ENCODE results near the gene BCL3.
A peak's percentile ranks its signal among the peaks of the same experiment; 100 is the strongest.

The BCL3 gene

DNA sequence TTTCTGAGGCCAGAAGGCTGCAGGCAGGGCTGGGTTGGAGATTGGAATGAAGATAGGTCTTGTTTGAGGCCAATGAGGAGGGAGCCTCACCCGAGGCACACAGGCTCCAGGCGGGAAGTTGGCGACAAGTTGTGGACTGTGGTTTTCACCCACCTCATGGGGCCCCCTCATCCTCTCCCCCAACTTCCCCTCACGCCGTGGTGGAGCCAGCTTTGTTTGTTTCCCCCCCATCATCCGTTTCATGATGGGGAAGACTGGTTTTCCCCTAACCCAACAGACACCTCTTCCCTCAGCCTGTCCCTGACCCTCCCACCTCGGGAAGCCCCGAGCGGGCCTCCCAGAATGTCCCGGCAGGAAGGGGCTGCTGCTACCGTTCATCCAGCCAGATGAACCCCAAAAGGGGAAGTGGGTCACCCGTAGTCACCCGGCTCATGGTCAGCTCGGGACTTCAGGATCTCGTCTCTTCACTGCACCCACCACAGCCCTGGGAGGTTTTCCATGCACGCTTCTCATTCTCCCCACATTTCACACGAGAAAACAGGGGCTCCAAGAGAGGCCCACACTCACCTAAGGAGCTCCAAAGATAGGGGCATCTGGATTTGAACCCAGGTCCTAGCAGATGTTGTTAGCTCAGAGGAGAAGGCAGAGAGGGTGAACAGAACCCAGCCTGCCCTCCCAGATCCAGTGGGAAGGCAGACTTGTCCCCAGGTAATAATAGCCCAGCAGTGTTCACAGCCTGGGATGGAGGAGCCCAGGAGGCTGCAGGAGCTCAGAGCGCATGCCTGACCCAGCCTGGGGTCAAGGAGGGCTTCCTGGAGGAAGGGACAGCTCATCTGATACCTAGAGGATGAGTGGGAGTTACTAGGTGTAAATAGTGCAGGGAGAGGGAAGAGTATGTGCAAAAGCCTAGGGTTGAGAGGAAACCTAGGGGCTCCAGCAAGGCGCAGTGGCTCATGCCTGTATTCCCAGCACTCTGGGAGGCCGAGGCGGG is 26.1 kb upstream of the BCL3 start:
- DNase-seq: peak; percentile 28

DNA sequence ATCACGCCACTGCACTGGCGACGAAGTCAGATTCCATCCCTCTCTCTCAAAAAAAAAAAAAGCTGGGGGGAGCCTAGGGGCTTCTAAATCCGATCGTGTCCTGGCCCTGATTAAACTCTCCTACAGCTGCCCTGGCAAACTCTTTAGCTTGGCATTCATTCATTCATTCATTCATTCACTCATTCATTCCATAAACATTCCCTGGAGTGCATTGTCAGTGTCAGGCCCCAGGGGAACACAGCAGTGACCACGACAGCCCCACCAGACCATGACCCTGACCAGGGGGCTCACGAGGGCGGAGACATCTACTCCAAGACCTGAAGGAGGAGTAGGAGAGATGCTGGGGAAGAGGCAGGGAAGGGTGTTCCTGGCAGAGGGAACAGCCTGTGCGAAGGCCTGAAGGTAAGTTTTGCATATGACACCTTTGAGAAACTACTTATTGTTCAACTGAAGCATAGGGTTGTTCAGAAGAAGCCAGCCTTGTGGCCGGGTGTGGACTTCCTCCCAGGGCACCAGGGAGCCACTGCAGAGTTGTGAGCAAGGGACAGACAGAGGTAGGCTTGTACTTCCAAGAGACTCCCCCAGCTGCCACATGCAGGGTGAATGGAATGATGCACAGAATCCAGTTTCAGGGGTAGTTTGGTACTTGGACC is 25.1 kb upstream of the BCL3 start:
- no peak for DNase-seq

DNA sequence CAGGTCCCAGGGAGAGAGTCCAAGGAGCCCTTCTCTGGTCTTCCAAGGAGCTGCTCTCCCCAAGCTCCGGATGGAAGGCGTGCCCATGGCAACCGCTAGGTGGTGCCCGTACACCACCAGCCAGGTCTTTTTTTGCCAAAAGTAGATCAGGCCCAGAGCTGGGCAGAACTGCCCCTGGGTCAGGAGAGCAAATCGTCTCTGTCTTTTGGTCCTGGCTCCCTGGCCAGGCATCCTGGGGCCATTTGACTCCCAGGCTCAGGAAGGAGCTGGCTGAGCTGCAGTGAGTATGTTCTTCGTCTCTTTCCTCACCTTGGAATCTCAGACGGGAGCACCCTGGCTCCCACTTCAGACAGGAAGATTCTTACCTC is 24.6 kb upstream of the BCL3 start:
- DNase-seq: peak; percentile 86

DNA sequence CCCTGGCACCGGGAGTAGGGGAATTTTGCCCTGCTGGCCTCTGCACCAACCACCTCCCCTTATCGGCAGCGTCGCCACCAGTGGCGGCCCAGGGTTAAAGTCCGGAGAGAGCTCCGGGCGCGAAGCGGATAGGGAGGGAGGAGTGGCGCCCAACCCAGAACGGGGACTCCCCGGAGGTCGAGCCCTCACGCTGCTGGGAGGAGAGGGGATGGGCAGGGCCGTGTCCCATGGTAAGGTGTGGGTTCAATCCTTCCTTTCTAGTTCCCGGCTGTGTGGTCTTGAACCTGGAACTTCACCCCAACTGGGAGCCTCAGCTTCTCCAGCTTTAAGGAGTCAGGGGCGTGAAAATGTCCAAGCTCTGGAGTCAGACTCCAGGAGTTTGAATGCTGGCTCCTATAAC is 23.3 kb upstream of the BCL3 start:
- DNase-seq: no peak

DNA sequence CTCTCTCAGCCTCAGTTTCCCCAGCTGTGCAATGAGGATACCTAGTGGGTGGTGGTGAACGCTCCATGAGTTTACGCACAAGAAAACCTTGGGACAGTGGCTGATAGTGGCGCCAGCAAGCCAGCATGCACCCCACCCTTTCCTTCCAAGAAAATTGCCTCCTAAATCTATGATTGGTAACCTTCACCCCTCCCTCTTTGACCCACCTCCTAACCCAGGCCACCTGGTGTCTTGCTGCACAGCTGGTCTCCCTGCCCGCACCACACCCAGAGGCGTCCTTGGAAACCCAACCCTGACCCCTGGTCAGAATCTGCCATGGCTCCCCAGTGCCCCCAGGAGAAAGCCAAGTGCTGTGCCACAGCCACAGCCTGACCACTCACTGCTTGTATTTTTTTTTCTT is 22.8 kb upstream of the BCL3 start:
- no peak for DNase-seq

DNA sequence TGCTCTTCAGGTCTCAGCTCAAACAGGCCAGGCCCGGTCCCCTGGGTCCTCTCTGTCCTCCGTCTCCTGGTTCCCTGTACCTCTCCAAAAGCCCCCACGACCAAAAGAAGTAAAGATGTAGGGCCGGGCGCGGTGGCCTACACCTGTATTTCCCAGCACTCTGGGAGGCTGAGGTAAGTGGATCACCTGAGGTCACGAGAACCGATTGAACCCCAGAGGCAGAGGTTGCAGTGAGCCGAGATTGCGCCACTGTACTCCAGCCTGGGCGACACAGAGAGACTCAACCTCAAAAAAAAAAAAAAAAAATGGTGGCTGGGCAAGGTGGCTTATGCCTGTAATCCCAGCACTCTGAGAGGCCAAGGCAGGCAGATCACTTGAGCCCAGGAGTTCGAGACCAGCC is 22.0 kb upstream of the BCL3 start:
- DNase-seq: no peak

DNA sequence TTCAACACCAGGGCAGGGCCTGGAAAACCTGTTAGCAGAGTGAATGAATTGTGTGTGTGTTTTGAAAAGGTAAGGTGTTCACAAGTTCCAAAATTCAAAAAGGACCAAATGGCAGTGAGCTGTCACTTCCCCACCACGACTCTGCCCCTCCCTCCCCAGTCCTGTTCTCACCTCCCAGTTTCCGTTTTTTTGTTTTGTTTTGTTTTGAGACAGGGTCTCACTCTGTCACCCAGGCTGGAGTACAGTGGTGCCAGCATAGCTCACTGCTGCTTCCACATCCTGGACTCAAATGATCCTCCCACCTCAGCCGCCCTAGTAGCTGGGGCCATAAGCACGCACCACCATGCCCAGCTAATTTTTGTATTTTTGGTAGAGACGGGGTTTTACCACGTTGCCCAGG is 20.3 kb upstream of the BCL3 start:
- DNase-seq: no peak

DNA sequence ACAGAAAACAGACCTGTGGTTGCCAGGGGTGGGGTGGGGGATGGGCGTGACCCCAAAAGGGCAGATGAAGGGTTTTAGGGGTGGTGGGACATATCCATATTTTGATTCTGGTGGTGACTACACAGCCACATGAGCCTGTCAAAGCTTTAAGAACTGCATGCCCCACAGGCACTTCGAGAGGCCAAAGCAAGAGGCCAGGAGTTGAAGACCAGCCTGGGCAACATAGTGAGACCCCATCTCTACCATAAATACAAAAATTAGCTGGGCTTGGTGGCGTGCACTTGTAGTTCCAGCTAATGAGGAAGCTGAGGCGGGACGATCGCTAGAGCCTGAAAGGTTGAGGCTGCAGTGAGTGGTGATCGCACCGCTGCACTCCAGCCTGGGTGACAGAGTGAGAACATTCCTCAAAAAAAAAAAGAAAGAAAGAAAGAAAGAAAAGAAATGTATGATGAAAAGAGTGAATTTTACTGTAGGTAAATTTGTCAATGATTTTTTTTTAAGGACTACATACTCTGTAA is 18.9 kb upstream of the BCL3 start:
- no peak for DNase-seq

DNA sequence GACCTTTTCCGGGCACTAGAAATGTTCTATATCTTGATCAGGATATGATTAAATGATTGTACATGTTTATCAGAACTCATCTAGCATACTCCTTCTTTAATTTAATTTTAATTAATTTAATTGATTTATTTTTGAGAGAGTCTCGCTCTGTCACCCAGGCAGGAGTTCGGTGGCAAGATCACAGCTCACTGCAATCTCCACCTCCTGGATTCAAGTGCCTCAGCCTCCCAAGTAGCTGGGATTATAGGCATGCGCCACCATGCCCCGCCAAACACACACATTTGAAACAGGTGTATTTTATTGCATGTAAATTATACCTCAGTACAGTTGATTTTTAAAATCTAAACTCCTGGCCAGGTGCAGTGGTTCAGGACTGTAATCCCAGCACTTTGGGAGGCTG is 17.4 kb upstream of the BCL3 start:
- DNase-seq: no peak

DNA sequence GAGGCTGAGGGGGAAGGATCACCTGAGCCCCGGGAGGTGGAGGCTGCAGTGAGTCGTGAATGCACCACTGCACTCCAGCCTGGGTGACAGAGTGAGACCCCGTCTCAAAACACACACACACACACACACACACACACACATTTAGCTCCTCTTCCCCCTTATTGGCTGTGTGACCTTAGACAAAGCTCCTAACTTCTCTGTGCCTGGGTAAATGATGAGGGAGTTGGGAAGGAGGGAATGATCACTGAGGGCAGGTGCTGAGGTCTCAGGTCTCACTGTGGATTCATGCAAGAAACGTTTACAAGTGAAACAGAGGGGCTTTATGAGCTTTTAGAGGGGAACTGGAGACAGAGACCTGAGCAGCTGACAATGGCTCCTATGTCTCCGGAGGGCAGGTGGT is 16.9 kb upstream of the BCL3 start:
- DNase-seq: no peak

DNA sequence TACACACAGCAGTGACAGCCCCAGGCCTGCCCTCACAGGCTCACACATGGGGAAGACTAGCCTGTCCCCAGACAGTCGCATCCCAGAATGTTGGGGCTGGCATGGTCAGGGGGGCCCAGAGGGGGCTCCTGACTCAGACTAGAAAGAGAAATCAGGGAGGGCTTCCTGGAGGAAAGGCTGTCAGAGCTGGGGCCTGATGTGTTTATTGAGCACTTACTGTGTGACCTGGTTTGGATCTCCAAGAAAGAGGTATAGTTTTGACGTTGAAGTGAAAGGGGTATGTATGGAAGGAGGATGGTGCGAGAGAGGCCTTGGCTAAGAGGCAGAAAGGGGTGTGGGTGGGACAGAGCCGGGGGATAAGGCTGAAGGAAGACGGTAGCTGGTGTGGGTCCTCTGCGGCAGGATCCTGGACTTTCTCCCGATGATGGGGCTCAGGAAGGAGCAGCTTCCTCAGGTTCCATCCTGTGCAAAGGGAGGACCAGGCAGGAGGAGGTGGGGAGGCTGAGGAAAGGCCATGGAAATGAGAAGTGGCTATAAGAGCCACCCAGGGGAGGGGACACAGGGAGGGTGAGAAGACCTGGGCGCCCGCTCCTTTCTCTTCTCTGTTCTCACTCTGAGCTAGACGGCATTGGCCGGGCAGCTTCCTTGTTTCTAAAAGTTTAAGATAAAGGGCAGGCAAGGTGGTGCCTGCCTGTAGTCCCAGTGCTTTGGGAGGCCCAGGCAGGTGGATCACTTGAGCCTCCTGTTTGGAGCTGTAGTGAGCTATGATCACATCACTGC is 16.1 kb upstream of the BCL3 start:
- peak; percentile 2 for DNase-seq

DNA sequence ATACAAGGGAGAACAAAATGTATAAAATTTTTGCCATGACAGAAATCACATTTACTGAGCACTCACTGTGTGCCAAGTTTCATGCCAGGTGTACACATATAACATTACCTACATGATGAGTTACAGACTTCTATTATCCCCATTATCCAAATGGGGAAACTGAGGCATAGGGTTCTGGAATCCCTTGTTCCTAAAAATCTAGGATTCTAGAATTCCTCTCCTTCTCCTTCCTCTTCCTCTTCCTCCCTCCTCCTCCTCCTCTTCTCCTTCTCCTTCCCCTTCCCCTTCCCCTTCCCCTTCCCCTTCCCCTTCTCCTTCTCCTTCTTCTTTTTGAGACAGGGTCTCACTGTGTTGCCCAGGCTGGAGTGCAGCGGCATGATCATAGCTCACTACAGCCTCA is 14.2 kb upstream of the BCL3 start:
- no peak for DNase-seq

DNA sequence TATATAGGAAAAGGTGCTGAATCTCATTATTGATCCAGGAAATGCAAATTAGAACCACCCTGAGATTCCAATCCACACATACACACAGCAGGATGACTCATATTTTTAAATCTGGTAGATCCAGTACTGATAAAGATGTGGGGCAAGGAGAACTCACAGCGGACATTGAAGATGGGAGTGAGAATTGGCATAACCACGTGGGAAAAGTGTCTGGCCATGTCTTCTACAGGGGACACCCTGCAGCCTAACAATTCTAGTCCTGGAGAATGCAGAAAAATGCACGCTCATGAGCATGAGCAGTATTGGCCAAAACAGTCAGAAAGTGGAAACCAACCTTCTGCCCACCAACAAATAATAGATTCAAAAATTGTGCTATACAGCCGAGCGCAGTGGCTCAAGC is 13.5 kb upstream of the BCL3 start:
- no peak for DNase-seq

DNA sequence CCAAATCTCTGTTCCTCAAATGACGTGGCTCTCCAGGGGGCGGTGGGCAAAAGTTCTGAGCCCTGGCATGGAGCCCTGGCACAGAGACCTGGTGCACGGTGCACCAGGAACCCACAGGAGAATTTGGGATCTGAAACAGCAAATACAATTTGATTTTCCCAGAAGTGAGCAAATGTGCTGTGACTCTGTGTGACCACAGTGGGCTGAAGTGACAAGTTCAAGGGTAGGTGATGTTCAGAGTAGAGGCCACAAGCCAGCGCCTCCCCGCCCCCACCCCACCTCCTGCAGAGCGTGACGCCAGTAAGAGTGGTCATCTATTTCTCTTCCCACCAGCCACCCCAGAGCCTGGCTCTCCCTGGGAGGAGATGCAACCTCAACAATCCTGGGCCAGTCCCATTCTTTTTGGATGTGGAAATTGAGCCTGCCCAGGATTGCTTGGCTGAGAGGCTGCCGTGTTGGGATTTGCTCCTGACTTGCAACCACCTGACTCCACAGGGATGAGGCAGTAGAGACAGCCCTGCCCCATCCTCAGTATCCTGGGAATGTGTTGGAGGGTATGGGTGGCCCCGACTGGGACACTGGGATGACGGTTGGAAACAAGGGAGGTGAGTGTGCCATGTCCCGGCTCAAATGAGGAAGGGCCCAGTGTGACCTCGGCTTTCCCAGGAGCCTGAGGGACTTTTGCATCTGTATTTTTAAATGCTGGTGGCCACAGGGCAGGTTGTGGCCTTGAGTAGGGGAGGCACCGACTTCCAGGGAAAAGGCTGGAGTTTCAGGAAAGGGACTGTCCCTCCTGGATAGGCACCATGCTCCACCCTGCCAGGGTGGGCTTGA is 11.1 kb upstream of the BCL3 start:
- DNase-seq: peak; percentile 13

DNA sequence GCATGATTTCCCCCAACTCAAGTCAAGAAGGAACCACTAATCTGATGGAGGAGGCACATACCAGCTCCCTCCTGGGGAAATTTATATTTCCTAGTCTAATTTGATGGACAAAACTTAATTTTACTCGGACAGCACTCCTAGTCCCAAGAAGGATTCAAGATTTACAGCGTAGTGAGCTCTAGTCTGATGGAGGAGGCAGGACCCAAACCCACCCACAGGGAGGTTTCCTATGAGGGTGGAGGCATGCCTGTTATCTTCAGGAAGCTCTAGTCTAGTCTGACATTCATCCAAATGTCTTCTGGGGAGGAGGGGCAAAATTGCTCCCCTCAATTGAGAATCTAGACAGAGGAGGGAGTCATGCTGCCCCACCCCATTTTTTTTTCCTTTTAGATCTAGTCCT is 10.4 kb upstream of the BCL3 start:
- DNase-seq: no peak

DNA sequence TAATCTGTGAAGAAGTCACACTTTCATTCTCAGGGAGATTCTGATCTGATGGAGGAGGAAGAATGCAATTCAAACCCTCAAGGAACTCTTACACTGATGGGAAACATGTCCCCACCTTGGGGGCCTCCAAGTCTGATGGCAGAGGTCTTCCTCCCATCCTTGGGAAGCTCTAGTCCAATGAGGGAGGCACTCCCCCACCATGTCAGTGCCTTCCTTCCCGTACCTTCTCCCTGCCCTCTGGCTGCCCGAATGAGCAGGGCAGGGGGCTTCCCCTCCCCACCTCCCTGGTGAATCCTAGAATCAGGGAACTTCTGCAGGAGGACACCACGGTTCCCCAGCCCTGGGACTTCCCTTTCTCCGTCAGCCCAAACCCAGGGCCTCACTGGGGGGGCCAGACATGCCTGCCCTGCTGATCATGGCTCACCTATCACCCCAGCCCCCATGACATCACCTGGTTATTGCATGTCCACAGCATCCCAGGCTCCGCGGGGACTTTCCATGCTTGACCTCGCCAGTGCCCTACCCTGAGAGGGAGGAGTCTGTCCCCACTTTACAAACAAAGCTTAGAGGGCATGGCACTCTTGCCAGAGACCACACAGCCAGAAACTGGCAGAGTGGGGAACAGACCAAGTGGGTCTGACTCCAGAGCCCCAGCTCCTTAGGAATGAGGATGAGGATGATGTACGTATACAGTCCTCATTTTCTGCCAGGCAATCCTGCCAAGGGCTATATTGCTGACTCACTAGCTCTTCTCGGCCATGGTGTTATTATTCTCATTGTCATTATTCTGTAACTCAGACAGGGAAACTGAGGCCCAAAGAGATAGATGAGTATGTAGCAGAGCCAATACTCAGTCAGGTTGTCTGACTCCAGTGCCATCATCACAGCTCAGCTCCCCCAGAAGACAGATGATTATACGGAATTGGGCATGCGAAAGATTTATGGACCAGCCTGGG is 9.6 kb upstream of the BCL3 start:
- peak; percentile 10 for DNase-seq

DNA sequence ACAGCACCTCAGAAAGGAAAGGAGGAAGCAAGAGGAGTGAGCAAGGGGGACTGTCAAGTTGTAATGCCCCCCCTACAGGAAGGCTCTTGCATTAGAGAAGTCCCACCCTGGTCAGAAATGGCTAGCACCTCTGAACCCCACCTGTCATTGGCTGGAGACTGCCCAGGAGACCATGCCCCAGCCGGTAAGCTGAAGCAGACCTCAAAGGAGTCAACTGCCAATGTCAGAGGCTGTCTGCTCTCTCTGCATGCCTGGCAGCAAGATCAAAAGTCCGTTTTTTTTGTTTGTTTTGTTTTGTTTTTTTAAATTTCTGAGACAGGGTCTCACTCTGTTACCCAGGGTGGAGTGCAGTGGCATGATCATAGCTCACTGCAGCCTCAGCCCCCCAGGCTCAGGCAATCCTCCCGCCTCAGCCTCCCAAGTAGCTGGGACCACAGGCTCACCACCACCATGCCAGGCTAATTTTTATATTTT is 8.1 kb upstream of the BCL3 start:
- DNase-seq: no peak

DNA sequence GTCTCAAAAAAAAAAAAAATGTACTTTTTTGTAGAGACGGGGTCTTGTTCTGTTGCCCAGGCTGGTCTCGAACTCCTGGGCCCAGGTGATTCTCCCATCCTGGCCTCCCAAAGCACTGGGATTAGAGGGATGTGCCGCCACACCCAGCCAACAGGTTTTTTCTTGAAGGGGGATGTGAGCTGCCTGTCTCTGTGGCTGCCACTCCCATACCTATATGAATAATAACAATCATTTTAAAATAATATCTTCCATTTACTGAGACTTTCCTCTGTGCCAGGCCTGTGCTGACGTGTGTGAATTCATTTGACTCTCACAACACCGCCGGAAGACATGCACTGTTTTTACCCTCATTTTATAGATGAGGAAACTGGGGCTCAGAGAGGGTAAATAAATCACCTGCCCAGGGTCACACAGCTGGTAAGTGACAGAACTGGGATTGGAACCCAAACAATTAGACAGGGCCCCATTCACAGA is 7.2 kb upstream of the BCL3 start:
- peak; percentile 5 for DNase-seq

DNA sequence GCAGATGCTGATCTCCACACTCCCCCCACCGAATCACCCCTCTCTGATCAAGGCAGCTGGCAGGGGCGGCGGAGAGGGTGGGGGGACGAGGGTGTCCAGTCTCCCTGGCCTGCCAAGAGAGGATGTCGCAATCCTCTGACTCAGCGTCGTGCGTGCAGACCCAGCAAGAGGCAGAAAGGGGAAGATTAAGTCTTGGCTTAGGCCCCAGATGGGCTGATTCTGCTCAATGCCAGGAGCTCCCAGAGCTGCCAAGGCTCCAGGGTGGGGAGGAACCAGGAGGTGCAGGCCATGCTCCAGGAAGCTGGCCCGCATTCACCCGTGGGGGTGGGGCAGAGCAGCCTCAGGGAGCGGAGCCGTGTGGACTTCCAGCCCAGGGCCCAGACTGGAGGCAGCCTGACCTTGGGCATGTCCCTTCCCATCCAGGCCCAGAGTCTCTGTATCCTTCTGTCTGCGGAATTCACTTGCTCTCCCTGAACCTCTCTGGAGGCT is 6.6 kb upstream of the BCL3 start:
- peak; percentile 43 for DNase-seq

DNA sequence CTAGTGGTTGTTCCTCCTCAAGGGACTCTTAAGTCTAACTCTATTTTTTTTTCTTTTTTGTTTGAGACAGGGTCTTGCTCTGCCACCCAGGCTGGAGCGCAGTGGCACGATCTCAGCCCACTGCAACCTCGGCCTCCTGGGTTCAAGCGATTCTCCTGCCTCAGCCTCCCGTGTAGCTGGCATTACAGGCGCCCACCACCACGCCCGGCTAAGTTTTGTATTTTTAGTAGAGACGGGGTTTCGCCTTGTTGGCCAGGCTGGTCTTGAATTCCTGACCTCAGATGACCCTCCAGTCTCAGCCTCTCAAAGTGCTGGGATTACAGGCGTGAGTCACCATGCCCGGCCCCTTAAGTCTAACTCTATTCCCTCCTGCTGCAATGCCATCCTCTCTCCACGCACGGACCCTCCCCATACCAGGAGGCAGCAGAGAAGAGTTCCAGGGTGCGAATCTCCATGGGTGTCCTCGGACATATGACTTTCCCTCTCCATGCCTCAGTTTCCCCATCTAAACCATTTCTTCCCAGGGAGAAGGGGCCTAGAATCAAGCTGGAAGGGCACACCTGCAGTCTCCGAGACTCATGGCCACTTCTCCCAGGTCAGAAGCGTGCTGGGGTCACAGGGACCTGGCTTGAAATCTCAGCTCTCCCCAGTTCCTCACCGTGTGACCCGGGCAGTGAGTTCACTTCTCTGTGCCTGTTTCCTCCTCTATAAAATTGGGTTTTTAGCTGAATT is 6.0 kb upstream of the BCL3 start:
- no peak for DNase-seq

All from CD4-positive, alpha-beta T cell treated with Interleukin-17A for 1 hour (primary cell).